NT2/D1 (cell line): ENCODE results near the gene ARID1B.
A peak's percentile ranks its signal among the peaks of the same experiment; 100 is the strongest.

Experiments used
- DNase-seq: peaks from one replicate; pipeline ENCODE4 v3.0.0-alpha.2; 2011; ENCODE audit warnings: low read depth, low spot score
- H3K27me3 ChIP-seq: 2 replicates; pipeline ENCODE4 v1.6.0; 2011; ENCODE audit warnings: mild to moderate bottlenecking; ENCODE audit not compliant: insufficient read length, insufficient read depth
- H3K36me3 ChIP-seq: 2 replicates; pipeline ENCODE4 v1.6.1; 2011; ENCODE audit warnings: mild to moderate bottlenecking, low read length, mixed read lengths; ENCODE audit not compliant: insufficient read depth, insufficient read length
- H3K4me1 ChIP-seq: 2 replicates; pipeline ENCODE4 v1.5.1; 2011; ENCODE audit not compliant: insufficient read depth, insufficient read length
- H3K4me3 ChIP-seq: 2 replicates; pipeline ENCODE4 v1.5.1; 2011; ENCODE audit warnings: low read depth; ENCODE audit not compliant: insufficient read length
- H3K9ac ChIP-seq: 2 replicates; pipeline ENCODE4 v1.6.0; 2011; ENCODE audit warnings: low read depth; ENCODE audit not compliant: insufficient read length
- H3K9me3 ChIP-seq: 2 replicates; pipeline ENCODE4 v1.5.1; 2011; ENCODE audit warnings: mild to moderate bottlenecking, low read length; ENCODE audit not compliant: insufficient read depth
- SUZ12 ChIP-seq: IDR thresholded peaks from 2 replicates; pipeline ENCODE4 v1.6.1; 2011; ENCODE audit not compliant: insufficient read length, insufficient read depth; ENCODE audit errors: extremely low read depth
- YY1 ChIP-seq: IDR thresholded peaks from 2 replicates; pipeline ENCODE4 v1.6.1; 2011; ENCODE audit not compliant: insufficient read length, insufficient read depth
- ZNF274 ChIP-seq: IDR thresholded peaks from 2 replicates; pipeline ENCODE4 v1.6.1; 2011; ENCODE audit warnings: mild to moderate bottlenecking, low read depth, low read length

The ARID1B gene

DNA sequence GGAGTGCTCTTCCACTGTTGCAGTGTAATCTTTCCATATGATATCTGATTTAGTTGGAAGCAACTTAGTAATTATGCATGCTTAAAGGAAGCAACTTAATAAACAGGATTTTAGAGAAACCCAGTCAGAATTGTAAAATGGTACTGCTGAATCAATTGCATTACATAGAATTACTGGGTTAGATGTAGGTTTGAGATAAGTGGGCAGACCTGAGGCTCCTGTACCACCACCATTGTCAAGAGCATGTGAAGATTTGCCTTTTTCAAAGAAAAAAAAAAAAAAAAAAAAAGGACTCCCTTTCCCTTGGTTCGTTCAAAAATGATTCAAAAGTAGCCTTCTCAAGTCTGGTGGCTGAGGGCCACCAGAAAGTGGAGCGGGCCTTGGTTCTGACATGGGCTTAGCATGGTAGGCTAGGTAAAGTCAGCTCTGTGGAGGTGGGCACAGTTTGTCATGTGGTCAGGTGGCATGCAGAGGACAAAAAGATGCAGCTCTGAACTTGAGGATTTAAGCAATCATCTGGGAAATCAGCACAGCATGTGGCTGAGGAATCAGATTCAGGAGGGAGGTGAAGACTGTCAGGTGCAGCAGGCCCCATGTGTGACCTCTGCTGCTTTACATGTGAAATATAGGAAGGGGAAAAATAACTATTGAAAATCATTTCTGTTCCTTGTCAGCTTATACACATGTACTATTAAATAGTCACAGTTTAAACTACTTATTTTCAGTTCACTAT, 32.4 kb downstream of the ARID1B start:
- H3K9ac ChIP-seq = no peak overlapping the region
- H3K9me3 ChIP-seq = no peaks in the 10 kb centered on the region
- H3K4me1 ChIP-seq = peaks cover 2% of the 10 kb centered on the region
- no peaks in the 10 kb centered on the region for H3K36me3 ChIP-seq
- H3K4me3 ChIP-seq = no peak overlapping the region
- no peak for DNase-seq
- no peaks in the 10 kb centered on the region for H3K27me3 ChIP-seq
- TF ChIP-seq ZNF274 (no peak), SUZ12 (no peak), YY1 (no peak)

DNA sequence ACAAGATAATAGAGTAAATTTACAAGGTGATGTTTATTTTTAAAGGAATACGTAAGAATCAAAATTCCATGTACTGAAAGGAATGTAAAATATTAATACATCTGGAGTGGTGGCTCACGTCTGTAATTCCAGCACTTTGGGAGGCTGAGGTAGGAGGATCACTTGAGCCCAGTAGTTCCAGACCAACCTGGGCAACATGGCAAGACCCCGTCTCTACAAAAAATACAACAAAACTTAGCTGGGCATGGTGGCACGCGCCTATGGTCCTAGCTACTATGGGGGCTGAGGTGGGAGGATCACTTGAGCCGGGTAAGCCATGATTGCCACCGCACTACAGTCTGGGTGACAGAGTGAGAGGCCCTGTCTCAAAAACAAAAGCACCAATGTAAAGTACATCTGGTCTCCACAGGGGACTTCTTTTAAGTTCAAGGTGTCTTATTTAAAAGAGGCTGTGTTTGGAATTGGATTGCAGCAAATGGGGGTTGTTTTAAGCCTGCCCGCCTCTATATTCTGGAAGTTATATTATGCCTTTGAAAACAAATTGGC, 36.9 kb downstream of the ARID1B start:
- no peak for TF ChIP-seq YY1
- no peak overlapping the region for H3K9ac ChIP-seq
- DNase-seq = no peak
- H3K9me3 ChIP-seq = no peaks in the 10 kb centered on the region
- H3K27me3 ChIP-seq = no peaks in the 10 kb centered on the region
- H3K4me1 ChIP-seq = peaks cover 2% of the 10 kb centered on the region
- no peak overlapping the region for H3K4me3 ChIP-seq
- no peaks in the 10 kb centered on the region for H3K36me3 ChIP-seq

GRCh38 chr6:156816505-156816904, 39.3 kb downstream of the ARID1B start:
- Histone ChIP-seq H3K4me1 (peaks cover 6% of the 10 kb centered on the region), H3K9me3 (no peaks in the 10 kb centered on the region), H3K27me3 (no peaks in the 10 kb centered on the region), H3K36me3 (no peaks in the 10 kb centered on the region), H3K9ac (no peak overlapping the region), H3K4me3 (no peak overlapping the region)
- DNase-seq = no peak
- TF ChIP-seq ZNF274 (no peak), SUZ12 (no peak), YY1 (no peak)

GRCh38 chr6:156820089-156820798, 43.1 kb downstream of the ARID1B start:
- H3K27me3 ChIP-seq = no peaks in the 10 kb centered on the region
- no peak overlapping the region for H3K4me3 ChIP-seq
- no peaks in the 10 kb centered on the region for H3K9me3 ChIP-seq
- peaks cover 3% of the 10 kb centered on the region for H3K4me1 ChIP-seq
- no peaks in the 10 kb centered on the region for H3K36me3 ChIP-seq
- peak; percentile 3 for DNase-seq
- no peak overlapping the region for H3K9ac ChIP-seq
- TF ChIP-seq ZNF274 (no peak), SUZ12 (no peak), YY1 (no peak)

DNA sequence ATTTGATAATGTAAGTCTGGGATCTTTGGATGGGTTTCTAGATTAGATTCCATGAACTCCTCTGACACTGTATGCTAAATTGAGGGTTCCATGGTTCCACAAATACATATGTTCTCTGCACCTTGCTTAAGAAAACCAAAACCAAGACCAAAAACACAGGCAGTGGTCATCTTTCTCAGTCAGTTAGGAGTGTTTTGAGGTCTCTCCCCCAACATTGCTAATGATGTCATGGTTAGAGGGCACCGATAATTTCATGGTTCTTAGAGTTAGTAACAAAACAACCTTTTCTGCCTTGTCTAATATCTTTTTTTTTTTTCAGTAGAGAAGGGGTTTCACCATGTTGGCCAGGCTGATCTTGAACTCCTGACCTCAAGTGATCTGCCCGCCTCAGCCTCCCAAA, 44.5 kb downstream of the ARID1B start:
- no peak overlapping the region for H3K9ac ChIP-seq
- no peak for DNase-seq
- no peak overlapping the region for H3K4me3 ChIP-seq
- H3K4me1 ChIP-seq = peaks cover 3% of the 10 kb centered on the region
- H3K36me3 ChIP-seq = peaks cover 6% of the 10 kb centered on the region
- no peaks in the 10 kb centered on the region for H3K9me3 ChIP-seq
- TF ChIP-seq SUZ12 (no peak), ZNF274 (no peak), YY1 (no peak)
- H3K27me3 ChIP-seq = no peaks in the 10 kb centered on the region

- Histone ChIP-seq H3K4me3 (no peak overlapping the region), H3K27me3 (no peaks in the 10 kb centered on the region), H3K9me3 (no peaks in the 10 kb centered on the region), H3K36me3 (peaks cover 10% of the 10 kb centered on the region), H3K9ac (no peak overlapping the region), H3K4me1 (peaks cover 8% of the 10 kb centered on the region)
- TF ChIP-seq YY1 (no peak), ZNF274 (no peak), SUZ12 (no peak)
- no peak for DNase-seq
These were observed 45.6 kb downstream of the ARID1B start for GRCh38 chr6:156822747-156823206.

DNA sequence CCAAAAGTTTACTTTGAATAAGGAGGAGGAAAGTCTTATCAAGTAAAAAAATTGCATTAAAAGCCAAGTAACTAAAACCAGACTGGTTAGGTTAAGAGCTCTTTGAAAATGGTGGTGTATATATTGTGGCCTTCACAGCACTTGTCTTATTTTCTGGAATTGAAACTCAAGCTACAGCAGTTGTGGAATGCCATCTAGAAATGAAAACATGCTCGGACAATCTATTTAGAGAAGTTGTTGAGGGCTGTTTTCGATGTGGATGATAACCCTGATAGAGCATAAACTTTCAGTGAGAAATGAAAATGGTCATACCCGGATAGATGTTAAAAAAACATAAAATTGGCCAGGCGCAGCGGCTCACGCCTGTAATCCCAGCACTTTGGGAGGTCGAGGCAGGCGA, 47.0 kb downstream of the ARID1B start:
- no peak overlapping the region for H3K4me3 ChIP-seq
- H3K9ac ChIP-seq = no peak overlapping the region

More for the DNA sequence above, 47.0 kb downstream of the ARID1B start:
- Histone ChIP-seq H3K36me3 (peaks cover 10% of the 10 kb centered on the region), H3K27me3 (no peaks in the 10 kb centered on the region), H3K9me3 (no peaks in the 10 kb centered on the region), H3K4me1 (peaks cover 8% of the 10 kb centered on the region)
- TF ChIP-seq YY1 (no peak), ZNF274 (no peak), SUZ12 (no peak)
- no peak for DNase-seq
